SK-N-SH (cell line): Measurements from ENCODE around the gene SMPD3. TPM values are rescaled to one million over a fixed set of nuclear protein-coding genes. Genes with fewer than 3 reads are reported as not detected.

Experiments
- CTCF ChIA-PET: fragments of 300-600, 350-600 bp; formaldehyde crosslinking; extraction: SDS; loops from one replicate; lab custom pipeline; 2021; lab: Yijun Ruan, JAX
- POLR2A ChIA-PET: fragments of 350-600 bp; sonication (Branson Sonifier 250); formaldehyde crosslinking; extraction: SDS; loops from one replicate; lab custom pipeline; 2020; ENCODE audit warnings: antibody characterized with exemption, inconsistent platforms; lab: Yijun Ruan, JAX
- DNase-seq: peaks from one replicate; pipeline ENCODE4 v3.0.0; 2012
- H2AFZ ChIP-seq: fragments of 200-600 bp; sonication (generic); 2 replicates; pipeline ENCODE4 v1.8.1; 2016; ENCODE audit warnings: antibody characterized with exemption, mild to moderate bottlenecking, low read depth
- H3F3A ChIP-seq: fragments of 200-600 bp; sonication (generic); replicated peaks from 2 replicates; pipeline ENCODE3; 2016; ENCODE audit warnings: antibody characterized with exemption, mild to moderate bottlenecking; ENCODE audit not compliant: insufficient read depth
- H3K27ac ChIP-seq, 2 experiments: fragments of 200-500 bp in 1 of 2; fragments of 200-600 bp in 1 of 2; sonication (Bioruptor generic) in 1 of 2; sonication (generic), shearing (Covaris generic) in 1 of 2; 2 replicates each; pipeline versions ENCODE4 v1.5.1 to v1.6.1; 2014 to 2016; ENCODE audit warnings: low read depth in 2 of 2, inconsistent platforms in 1 of 2, low read length in 1 of 2, mild to moderate bottlenecking in 1 of 2, mixed read lengths in 1 of 2
- H3K27me3 ChIP-seq: fragments of 200-600 bp; sonication (generic), shearing (Covaris generic); 2 replicates; pipeline ENCODE4 v1.6.1; 2016; ENCODE audit warnings: mixed run types; ENCODE audit not compliant: insufficient read depth
- H3K36me3 ChIP-seq, 2 experiments: fragments of 200-500 bp in 1 of 2; fragments of 200-600 bp in 1 of 2; sonication (Bioruptor generic) in 1 of 2; sonication (generic) in 1 of 2; replicated peaks in 1 of 2; 2 replicates each; pipeline versions ENCODE3 to v1.5.1; 2014 to 2016; ENCODE audit warnings: low read length in 1 of 2, mild to moderate bottlenecking in 1 of 2; ENCODE audit not compliant: insufficient read depth in 2 of 2, control insufficient read depth in 1 of 2
- H3K4me1 ChIP-seq, 2 experiments: fragments of 200-500 bp in 1 of 2; fragments of 200-600 bp in 1 of 2; sonication (Bioruptor generic) in 1 of 2; sonication (generic), shearing (Covaris generic) in 1 of 2; 2 replicates each; pipeline versions ENCODE4 v1.5.1 to v1.6.1; 2014 to 2016; ENCODE audit warnings: low read depth in 1 of 2, low read length in 1 of 2, mixed run types in 1 of 2; ENCODE audit not compliant: insufficient read depth in 2 of 2, control insufficient read depth in 1 of 2
- H3K4me2 ChIP-seq: fragments of 200-600 bp; sonication (generic), shearing (Covaris generic); 2 replicates; pipeline ENCODE4 v1.6.1; 2017; ENCODE audit warnings: mixed run types
- H3K4me3 ChIP-seq, 2 experiments: fragments of 200-500 bp in 1 of 2; fragments of 200-600 bp in 1 of 2; sonication (Bioruptor generic) in 1 of 2; sonication (generic), shearing (Covaris generic) in 1 of 2; 2 replicates each; pipeline versions ENCODE4 v1.5.1 to v1.8.1; 2014 to 2016; ENCODE audit warnings: low read depth in 2 of 2, inconsistent platforms in 1 of 2, low read length in 1 of 2, mild to moderate bottlenecking in 1 of 2, mixed read lengths in 1 of 2, moderate library complexity in 1 of 2
- H3K79me2 ChIP-seq: fragments of 200-600 bp; sonication (generic); 2 replicates; pipeline ENCODE4 v1.8.1; 2017; ENCODE audit warnings: mild to moderate bottlenecking; ENCODE audit not compliant: insufficient read depth
- H3K9ac ChIP-seq: fragments of 200-600 bp; sonication (generic); 2 replicates; pipeline ENCODE4 v1.6.1; 2017; ENCODE audit warnings: mixed run types
- H3K9me2 ChIP-seq: fragments of 200-600 bp; sonication (generic); 2 replicates; pipeline ENCODE4 v1.6.1; 2017; ENCODE audit warnings: mixed run types
- H3K9me3 ChIP-seq: fragments of 200-600 bp; sonication (generic); 2 replicates; pipeline ENCODE4 v1.6.1; 2017; ENCODE audit warnings: mixed run types, mild to moderate bottlenecking, moderate library complexity
- H4K20me1 ChIP-seq: fragments of 200-600 bp; sonication (generic); 2 replicates; pipeline ENCODE4 v1.6.1; 2017; ENCODE audit warnings: mild to moderate bottlenecking, mixed run types; ENCODE audit not compliant: insufficient read depth
- CTCF ChIP-seq: fragments of 200-600 bp; sonication (generic); IDR thresholded peaks from 2 replicates; pipeline ENCODE4 v1.6.1; 2017; ENCODE audit warnings: antibody characterized with exemption, mild to moderate bottlenecking, moderate library complexity
- ELF1 ChIP-seq: IDR thresholded peaks from 2 replicates; pipeline ENCODE4 v1.4.0; 2012
- FOSL2 ChIP-seq: IDR thresholded peaks from 2 replicates; pipeline ENCODE4 v1.4.0; 2012; ENCODE audit warnings: low read depth, mild to moderate bottlenecking, moderate library complexity, borderline replicate concordance
- GABPA ChIP-seq: IDR thresholded peaks from 2 replicates; pipeline ENCODE4 v1.4.0; 2012; ENCODE audit warnings: low read depth, mild to moderate bottlenecking
- JUND ChIP-seq: IDR thresholded peaks from 2 replicates; pipeline ENCODE4 v1.4.0; 2012
- MAX ChIP-seq: IDR thresholded peaks from 2 replicates; pipeline ENCODE4 v1.4.0; 2012; ENCODE audit warnings: low read depth
- MXI1 ChIP-seq: IDR thresholded peaks from 2 replicates; pipeline ENCODE4 v1.6.1; 2012; ENCODE audit warnings: mild to moderate bottlenecking, low read depth, low read length, improper control_type of control experiment
- NRF1 ChIP-seq: IDR thresholded peaks from 2 replicates; pipeline ENCODE4 v1.6.1; 2012; ENCODE audit warnings: low read depth, mild to moderate bottlenecking, low read length
- PBX3 ChIP-seq: IDR thresholded peaks from 2 replicates; pipeline ENCODE4; 2012
- RAD21 ChIP-seq: IDR thresholded peaks from 2 replicates; pipeline ENCODE4 v1.6.1; 2012; ENCODE audit warnings: mild to moderate bottlenecking, low read length
- REST ChIP-seq: IDR thresholded peaks from 2 replicates; pipeline ENCODE4 v1.6.1; 2012; ENCODE audit warnings: mild to moderate bottlenecking, low read depth, low read length, moderate library complexity
- RFX5 ChIP-seq: IDR thresholded peaks from 2 replicates; pipeline ENCODE4 v1.6.1; 2012; ENCODE audit warnings: mild to moderate bottlenecking, improper control_type of control experiment, low read length
- TAF1 ChIP-seq: IDR thresholded peaks from 2 replicates; pipeline ENCODE4 v1.6.1; 2012; ENCODE audit warnings: low read depth, mild to moderate bottlenecking, low read length, moderate library complexity, borderline replicate concordance
- TEAD4 ChIP-seq: IDR thresholded peaks from 2 replicates; pipeline ENCODE4 v1.4.0; 2012; ENCODE audit warnings: mild to moderate bottlenecking, borderline replicate concordance; ENCODE audit not compliant: insufficient read depth
- ZBTB33 ChIP-seq: IDR thresholded peaks from 2 replicates; pipeline ENCODE4 v1.4.0; 2012; ENCODE audit warnings: low read depth, borderline replicate concordance
- WGBS: methylation state at CpG from one replicate; pipeline ENCODE4 v1.1.6; 2017; ENCODE audit warnings: low lambda C conversion rate; 5-methylcytosine and 5-hydroxymethylcytosine counted together
- polyA plus RNA-seq, 3 experiments: library from polyadenylated mRNA; depleted of rRNA; stranded (reverse); fragments of >200 nt; gene quantifications; 2 replicates each; pipeline ENCODE4 v1.2.3, GENCODE V29; 2012

Gene SMPD3
- polyA plus RNA-seq, 1 of the 3 experiments (the other 2 are of a cell fraction), result 0.38 TPM

GRCh38 chr16:68362947-68363657 is 85.2 kb downstream of the SMPD3 start:
- Histone ChIP-seq H3K79me2 (no peaks in the 10 kb centered on the region), H3K27me3 (no peaks in the 10 kb centered on the region), H3K4me3 (no peak overlapping the region), H3F3A (no peaks in the 10 kb centered on the region), H3K27ac (peak overlapping the region in 1 of 2 experiments; percentile 83; a peak in 2 of 4 replicates), H2AFZ (no peak overlapping the region), H3K9me2 (no peaks in the 10 kb centered on the region), H3K9me3 (no peaks in the 10 kb centered on the region), H3K4me2 (no peak overlapping the region), H3K4me1 (peaks cover 0 to 52% of the 10 kb centered on the region in 2 experiments; a peak in 2 of 4 replicates), H3K9ac (no peak overlapping the region), H3K36me3 (peaks cover 0 to 6% of the 10 kb centered on the region in 2 experiments), H4K20me1 (no peaks in the 10 kb centered on the region)
- CTCF ChIA-PET, result interaction anchor here (0.7 to 5.3 kb wide), 17 partner anchors 9 to 166 kb away, joined by 3 to 30 read pairs (median 3); no protein-coding TSS in a partner anchor
- WGBS, result 59% methylated on average over 13 of the region's 18 CpGs
- TF ChIP-seq FOSL2 (no peak), CTCF (no peak), RAD21 (no peak), PBX3 (no peak), ELF1 (no peak), TEAD4 (no peak), REST (no peak), RFX5 (no peak), GABPA (no peak), TAF1 (no peak), ZBTB33 (no peak), MXI1 (no peak), JUND (no peak), NRF1 (no peak), MAX (no peak)
- DNase-seq, result peak; percentile 75
- POLR2A ChIA-PET, result interaction anchor here (0.8 to 1.6 kb wide), 4 partner anchors 9 to 51 kb away, joined by 3 to 5 read pairs (median 4); no protein-coding TSS in a partner anchor
